ENCODE measurements around the gene AQP12B. TPM values are rescaled to one million over a fixed set of nuclear protein-coding genes. Genes with fewer than 3 reads are reported as not detected.
"Not testable (repeated sequence)": the region's sequence is repeated elsewhere in the genome, so short reads cannot be mapped to it uniquely, and the experiment has no call there.

AQP12B gene
- total RNA-seq, 4 donors from 2014 or later = not detected

DNA sequence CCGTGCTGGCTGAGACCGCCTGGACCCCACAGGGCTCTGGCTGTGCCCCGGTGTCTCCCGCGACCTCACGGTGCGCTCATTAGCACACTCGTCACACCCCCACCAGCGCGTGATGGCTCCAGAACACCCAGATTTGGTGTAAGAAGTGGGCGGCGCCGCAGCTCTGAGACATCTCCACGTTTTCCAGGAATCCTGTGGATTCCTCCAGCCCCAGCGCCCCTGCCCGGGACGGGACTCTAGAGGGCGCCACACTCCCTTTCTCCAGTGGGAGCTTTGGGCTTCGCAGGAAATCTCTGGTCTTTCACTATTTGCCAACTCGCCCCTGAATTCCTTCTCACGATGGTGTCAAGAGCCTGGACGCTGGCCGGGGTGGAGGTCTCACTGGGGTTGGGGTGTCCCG, 7.3 kb downstream of the AQP12B start:
- DNase-seq (ENCODE audit: low spot score in 2 of 2); H3K4me3 ChIP-seq (ENCODE audit: low read depth, poor library complexity, severe bottlenecking); intact Hi-C loops (cut with DNase I; ENCODE audit: low total_unique reads): not testable (repeated sequence)
- WGBS, 2 donors = no CpG with 5 or more reads among the region's 24 CpGs

- peak in 1 of 2 donors; percentile 64 for DNase-seq (ENCODE audit: low spot score in 2 of 2)
- H3K4me3 ChIP-seq (ENCODE audit: low read depth, poor library complexity, severe bottlenecking); intact Hi-C loops (cut with DNase I; ENCODE audit: low total_unique reads): not testable (repeated sequence)
- WGBS, 2 donors = 27 to 33% methylated on average over 7 to 10 of the region's 16 CpGs
Measured at GRCh38 chr2:240674461-240675184, 8.1 kb downstream of the AQP12B start.

- intact Hi-C loops (cut with DNase I; ENCODE audit: low total_unique reads) = no loop called here
- peak in 1 of 2 donors; percentile 79 for DNase-seq (ENCODE audit: low spot score in 2 of 2)
- WGBS, 2 donors = 4 to 5% methylated on average over 4 to 23 of the region's 55 CpGs
- no peak overlapping the region for H3K4me3 ChIP-seq (ENCODE audit: low read depth, poor library complexity, severe bottlenecking)
- no peak for TF ChIP-seq POLR2A (IDR thresholded peaks at IDR 0.05)
- TF ChIP-seq, protein P1, sequence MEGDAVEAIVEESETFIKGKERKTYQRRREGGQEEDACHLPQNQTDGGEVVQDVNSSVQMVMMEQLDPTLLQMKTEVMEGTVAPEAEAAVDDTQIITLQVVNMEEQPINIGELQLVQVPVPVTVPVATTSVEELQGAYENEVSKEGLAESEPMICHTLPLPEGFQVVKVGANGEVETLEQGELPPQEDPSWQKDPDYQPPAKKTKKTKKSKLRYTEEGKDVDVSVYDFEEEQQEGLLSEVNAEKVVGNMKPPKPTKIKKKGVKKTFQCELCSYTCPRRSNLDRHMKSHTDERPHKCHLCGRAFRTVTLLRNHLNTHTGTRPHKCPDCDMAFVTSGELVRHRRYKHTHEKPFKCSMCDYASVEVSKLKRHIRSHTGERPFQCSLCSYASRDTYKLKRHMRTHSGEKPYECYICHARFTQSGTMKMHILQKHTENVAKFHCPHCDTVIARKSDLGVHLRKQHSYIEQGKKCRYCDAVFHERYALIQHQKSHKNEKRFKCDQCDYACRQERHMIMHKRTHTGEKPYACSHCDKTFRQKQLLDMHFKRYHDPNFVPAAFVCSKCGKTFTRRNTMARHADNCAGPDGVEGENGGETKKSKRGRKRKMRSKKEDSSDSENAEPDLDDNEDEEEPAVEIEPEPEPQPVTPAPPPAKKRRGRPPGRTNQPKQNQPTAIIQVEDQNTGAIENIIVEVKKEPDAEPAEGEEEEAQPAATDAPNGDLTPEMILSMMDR (IDR thresholded peaks at IDR 0.05) = no peak
Measured at GRCh38 chr2:240672701-240673190, 9.9 kb downstream of the AQP12B start.

- peak in 1 of 2 donors; percentile 72 for DNase-seq (ENCODE audit: low spot score in 2 of 2)
- intact Hi-C loops (cut with DNase I; ENCODE audit: low total_unique reads) = no loop called here
- WGBS, 2 donors = 32 to 73% methylated on average over 22 to 45 of the region's 46 CpGs
Measured at GRCh38 chr2:240672076-240672700, 10.5 kb downstream of the AQP12B start.

GRCh38 chr2:240670950-240671349, 11.7 kb downstream of the AQP12B start:
- 68 to 71% methylated on average over 4 of the region's 4 CpGs for WGBS, 2 donors
- peak in 1 of 2 donors; percentile 43 for DNase-seq (ENCODE audit: low spot score in 2 of 2)
- intact Hi-C loops (cut with DNase I; ENCODE audit: low total_unique reads) = no loop called here
- no peak overlapping the region for H3K4me3 ChIP-seq (ENCODE audit: low read depth, poor library complexity, severe bottlenecking)
- TF ChIP-seq, protein P1 (IDR thresholded peaks at IDR 0.05) = no peak
- no peak for TF ChIP-seq POLR2A (IDR thresholded peaks at IDR 0.05)

More at GRCh38 chr2:240672076-240672700, 10.5 kb downstream of the AQP12B start:
- H3K4me3 ChIP-seq (ENCODE audit: low read depth, poor library complexity, severe bottlenecking) = no peak overlapping the region
- no peak for TF ChIP-seq POLR2A (IDR thresholded peaks at IDR 0.05)
- TF ChIP-seq, protein P1 (IDR thresholded peaks at IDR 0.05) = no peak

- TF ChIP-seq POLR2A (IDR thresholded peaks at IDR 0.05) = no peak
- TF ChIP-seq, protein P1 (IDR thresholded peaks at IDR 0.05) = no peak
- H3K4me3 ChIP-seq (ENCODE audit: low read depth, poor library complexity, severe bottlenecking) = no peak overlapping the region
- 80 to 87% methylated on average over 7 of the region's 7 CpGs for WGBS, 2 donors
- peak in 1 of 2 donors; percentile 29 for DNase-seq (ENCODE audit: low spot score in 2 of 2)
- intact Hi-C loops (cut with DNase I; ENCODE audit: low total_unique reads) = no loop called here
Measured at GRCh38 chr2:240670402-240670801, 12.3 kb downstream of the AQP12B start.
